ENCODE results near the gene MAP3K4.

The MAP3K4 gene

GRCh38 chr6:161003336-161003735 lies 11.8 kb downstream of the MAP3K4 start:
- no peak for DNase-seq

GRCh38 chr6:161008245-161008644 lies 16.7 kb downstream of the MAP3K4 start:
- DNase-seq: no peak

GRCh38 chr6:161009991-161010390 lies 18.4 kb downstream of the MAP3K4 start:
- DNase-seq: no peak

GRCh38 chr6:161010418-161010817 lies 18.8 kb downstream of the MAP3K4 start:
- no peak for DNase-seq

- no peak for DNase-seq
These were observed 20.2 kb downstream of the MAP3K4 start for GRCh38 chr6:161011492-161012480.

GRCh38 chr6:161013695-161014094 lies 22.1 kb downstream of the MAP3K4 start:
- DNase-seq: no peak

- no peak for DNase-seq
These were observed 26.4 kb downstream of the MAP3K4 start for GRCh38 chr6:161017766-161018564.

- no peak for DNase-seq
These were observed 27.8 kb downstream of the MAP3K4 start for GRCh38 chr6:161019324-161019839.

- DNase-seq: no peak
These were observed 30.0 kb downstream of the MAP3K4 start for GRCh38 chr6:161021543-161021942.

GRCh38 chr6:161021998-161022743 lies 30.6 kb downstream of the MAP3K4 start:
- DNase-seq: no peak

- DNase-seq: no peak
These were observed 31.7 kb downstream of the MAP3K4 start for GRCh38 chr6:161023316-161023715.

- DNase-seq: no peak
These were observed 32.9 kb downstream of the MAP3K4 start for GRCh38 chr6:161024364-161024920.

GRCh38 chr6:161027385-161027784 lies 35.8 kb downstream of the MAP3K4 start:
- DNase-seq: no peak

GRCh38 chr6:161029195-161029809 lies 37.7 kb downstream of the MAP3K4 start:
- DNase-seq: no peak

- DNase-seq: no peak
These were observed 40.3 kb downstream of the MAP3K4 start for GRCh38 chr6:161031721-161032495.

GRCh38 chr6:161033667-161034066 lies 42.1 kb downstream of the MAP3K4 start:
- no peak for DNase-seq

- no peak for DNase-seq
These were observed 43.8 kb downstream of the MAP3K4 start for GRCh38 chr6:161035182-161035980.

- DNase-seq: no peak
These were observed 44.4 kb downstream of the MAP3K4 start for GRCh38 chr6:161035981-161036263.

- no peak for DNase-seq
These were observed 46.3 kb downstream of the MAP3K4 start for GRCh38 chr6:161037873-161038228.

GRCh38 chr6:161038229-161039031 lies 46.9 kb downstream of the MAP3K4 start:
- no peak for DNase-seq
